GM20000 (cell line): ENCODE results near the gene TXNRD1.

ENCODE experiments used
- DNase-seq: peaks from one replicate; pipeline ENCODE4 v3.0.0; 2012; ENCODE audit warnings: low spot score
- TF ChIP-seq, protein P1 (sequence below): IDR thresholded peaks from 2 replicates; pipeline ENCODE4 v1.5.1; 2012; ENCODE audit warnings: mild to moderate bottlenecking, control low read depth; ENCODE audit errors: extremely low read depth, missing control alignments

Gene TXNRD1

DNA sequence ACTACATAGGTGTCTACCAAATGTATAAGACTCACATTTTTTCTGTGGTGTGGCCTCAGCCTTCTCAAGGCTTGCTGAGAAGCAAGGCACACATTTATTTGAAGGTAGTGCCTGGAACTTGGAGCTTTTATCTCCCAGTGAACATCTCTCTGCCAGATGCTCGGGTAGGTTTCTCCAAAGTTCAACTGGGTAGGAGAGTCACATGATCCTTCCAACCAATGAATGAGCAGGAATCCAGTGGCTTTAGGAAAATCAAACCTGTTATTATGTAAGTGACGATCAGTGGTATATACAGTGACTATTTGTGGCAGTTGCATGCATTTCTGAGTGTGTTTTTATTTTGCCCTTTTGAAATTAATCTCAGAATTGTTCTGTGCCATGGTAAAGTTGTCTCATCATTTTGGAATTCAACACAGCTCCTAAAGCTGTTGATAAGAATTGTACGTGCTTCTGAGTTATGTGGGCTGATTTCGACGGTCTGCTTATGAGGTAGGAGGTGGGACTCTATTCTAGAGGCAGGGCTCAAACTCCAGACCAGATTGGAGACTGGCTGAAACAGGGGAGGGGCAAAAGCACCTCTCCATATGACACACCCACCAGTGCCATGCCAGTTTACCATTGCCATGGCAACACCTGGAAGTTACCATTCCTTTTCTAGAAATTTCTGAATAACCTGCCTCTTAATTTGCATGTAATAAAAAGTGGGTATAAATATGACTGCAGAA is 145.6 kb downstream of the TXNRD1 start:
- DNase-seq, result no peak
- TF ChIP-seq, protein P1, sequence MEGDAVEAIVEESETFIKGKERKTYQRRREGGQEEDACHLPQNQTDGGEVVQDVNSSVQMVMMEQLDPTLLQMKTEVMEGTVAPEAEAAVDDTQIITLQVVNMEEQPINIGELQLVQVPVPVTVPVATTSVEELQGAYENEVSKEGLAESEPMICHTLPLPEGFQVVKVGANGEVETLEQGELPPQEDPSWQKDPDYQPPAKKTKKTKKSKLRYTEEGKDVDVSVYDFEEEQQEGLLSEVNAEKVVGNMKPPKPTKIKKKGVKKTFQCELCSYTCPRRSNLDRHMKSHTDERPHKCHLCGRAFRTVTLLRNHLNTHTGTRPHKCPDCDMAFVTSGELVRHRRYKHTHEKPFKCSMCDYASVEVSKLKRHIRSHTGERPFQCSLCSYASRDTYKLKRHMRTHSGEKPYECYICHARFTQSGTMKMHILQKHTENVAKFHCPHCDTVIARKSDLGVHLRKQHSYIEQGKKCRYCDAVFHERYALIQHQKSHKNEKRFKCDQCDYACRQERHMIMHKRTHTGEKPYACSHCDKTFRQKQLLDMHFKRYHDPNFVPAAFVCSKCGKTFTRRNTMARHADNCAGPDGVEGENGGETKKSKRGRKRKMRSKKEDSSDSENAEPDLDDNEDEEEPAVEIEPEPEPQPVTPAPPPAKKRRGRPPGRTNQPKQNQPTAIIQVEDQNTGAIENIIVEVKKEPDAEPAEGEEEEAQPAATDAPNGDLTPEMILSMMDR, result no peak

DNA sequence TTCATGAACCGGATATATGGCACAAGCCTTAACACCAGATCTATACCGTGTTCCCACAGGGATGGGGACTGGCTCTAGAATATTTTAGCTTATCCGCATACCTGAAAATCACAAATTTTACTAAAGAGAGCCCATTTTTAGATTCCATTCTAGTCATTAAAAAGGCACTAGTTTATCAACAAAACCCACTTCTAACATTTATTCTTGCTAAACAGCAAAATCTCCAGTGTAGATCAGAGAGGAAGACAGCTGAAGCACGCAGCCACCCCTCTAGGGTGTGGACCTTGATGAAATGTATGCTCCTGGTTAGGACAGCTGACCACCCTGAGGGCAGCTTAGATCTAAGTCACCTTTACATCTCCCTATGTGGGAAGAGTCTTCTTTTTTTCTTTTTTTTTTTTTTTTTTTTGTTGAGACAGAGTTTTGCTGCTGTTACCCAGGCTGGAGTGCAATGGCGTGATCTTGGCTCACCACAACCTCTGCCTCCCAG is 150.4 kb downstream of the TXNRD1 start:
- TF ChIP-seq, protein P1, result no peak
- no peak for DNase-seq

DNA sequence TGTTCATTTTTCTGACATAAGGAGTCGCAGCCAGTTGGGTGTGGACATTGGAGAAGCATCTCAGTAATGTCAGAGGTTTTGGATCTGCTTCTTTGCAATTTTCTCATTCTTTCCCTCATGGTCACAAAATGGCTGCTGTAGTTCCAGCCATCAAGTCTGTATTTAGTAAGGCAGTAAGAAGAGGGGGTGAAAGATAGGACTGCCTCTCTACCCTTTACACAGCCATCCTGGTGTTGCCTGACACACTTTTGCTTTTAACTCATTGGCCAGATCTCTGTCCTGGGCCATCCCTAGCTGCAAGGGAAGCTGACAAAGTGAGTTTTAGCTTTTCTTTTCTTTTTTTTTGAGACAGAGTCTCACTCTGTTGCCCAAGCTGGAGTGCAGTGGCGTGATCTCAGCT is 154.1 kb downstream of the TXNRD1 start:
- no peak for DNase-seq
- TF ChIP-seq, protein P1, result no peak

DNA sequence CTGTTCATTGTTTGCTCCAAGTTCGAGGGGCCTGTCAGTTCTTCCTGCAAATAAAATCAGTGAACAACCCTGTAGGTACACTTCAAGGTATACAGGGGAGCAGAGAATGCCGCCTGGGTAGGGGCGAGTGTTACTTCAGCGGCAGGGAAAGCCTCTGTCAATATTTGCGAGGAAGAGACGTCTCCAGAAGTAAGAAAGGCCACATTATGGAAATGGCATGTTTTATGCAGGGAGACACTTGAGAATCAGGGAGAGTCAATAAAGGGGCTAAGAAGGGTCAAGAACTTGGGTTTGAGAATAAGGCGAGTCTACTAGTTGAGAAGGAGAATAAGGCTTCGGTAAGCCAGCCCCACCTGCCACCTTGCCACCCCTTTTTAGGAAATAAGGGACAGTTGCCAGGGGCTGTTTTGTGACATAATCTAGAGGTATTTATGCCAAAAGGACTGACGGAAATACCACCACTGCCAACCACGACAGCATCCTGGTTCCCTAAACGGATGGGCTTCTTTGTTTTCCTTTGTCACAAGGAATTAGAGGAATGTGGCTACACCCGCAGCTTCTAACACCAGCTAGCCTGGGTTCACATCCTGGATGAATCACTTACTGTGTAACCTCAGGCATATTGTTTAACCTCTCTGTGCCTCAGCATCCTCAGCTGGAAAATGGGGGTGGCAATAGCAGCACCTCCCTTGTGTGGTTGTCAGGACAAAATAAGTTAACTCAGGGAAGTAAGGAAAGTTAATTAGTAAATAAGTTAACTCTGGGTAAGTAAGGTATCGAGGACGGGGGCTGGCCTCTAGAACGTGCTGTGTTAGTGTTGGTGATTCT is 155.7 kb downstream of the TXNRD1 start:
- TF ChIP-seq, protein P1, result no peak
- no peak for DNase-seq

DNA sequence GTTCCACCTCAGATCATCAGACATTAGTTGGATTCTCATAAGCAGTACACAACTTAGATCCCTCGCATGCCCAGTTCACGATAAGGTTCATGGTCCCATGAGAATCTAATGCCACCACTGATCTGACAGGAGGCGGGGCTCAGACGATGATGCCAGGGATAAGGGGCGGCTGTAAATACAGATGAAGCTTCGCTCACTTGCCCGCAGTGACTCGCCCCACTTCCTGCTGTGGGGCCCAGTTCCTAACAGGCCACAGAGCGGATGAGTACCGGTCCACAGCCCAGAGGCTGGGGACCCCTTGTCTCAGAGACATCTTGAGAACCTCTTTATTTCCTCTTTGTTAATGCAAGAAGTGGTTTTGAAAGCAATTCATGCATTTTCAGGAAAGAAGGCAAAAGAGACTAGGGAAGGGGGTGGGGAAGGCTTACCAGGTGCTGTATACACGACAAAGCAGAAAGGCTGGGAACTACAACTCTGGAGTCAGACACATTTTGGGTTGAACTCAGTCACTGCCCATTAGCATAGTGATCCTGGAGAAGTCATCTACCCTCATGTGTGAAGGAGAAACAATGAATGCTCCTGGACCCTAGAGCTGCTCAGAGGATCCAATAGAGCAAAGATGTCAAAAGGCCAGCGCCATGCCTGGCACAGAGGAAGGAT is 156.6 kb downstream of the TXNRD1 start:
- DNase-seq, result no peak
- TF ChIP-seq, protein P1, result no peak

DNA sequence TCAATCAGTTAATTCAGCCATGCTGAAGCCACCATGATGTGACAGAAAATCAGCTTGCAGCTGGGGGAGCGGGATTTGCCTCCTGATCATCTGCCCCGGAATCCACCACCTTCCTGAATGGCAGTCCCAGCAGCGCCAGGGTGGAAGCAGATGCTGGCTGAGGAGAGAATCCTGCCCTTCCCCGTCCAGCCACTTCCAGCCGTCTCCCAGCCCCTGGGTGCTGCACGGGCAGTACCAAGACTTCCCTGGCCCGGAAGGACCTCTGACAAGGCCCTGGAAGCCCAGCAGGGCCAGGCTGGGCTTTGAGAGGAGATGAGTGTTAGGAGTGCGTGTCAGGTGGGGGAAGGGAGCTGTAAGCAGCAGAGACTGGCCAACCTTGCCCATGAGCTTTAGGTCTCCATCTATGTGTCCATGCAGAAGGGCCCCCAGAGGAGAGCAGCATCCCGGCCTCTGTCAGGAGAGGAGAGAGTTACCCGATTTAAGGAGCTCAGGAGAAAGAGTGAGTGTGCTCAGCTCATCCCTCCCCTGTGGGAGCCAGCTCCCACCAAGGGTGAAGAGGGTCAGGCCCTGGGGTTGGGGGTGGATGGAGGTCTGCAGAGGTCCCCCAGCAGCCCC is 157.2 kb downstream of the TXNRD1 start:
- no peak for DNase-seq
- TF ChIP-seq, protein P1, result no peak
